Vagina (tissue), 2 donors: ENCODE data around the gene AMY1C. TPM values are rescaled to one million over a fixed set of nuclear protein-coding genes. Genes with fewer than 3 reads are reported as not detected.

Experiments
- DNase-seq, 2 donors: peaks; one replicate each; pipeline ENCODE4 v3.0.0-alpha.2; 2017; ENCODE audit errors: extremely low spot score in 2 of 2
- H3K27ac ChIP-seq: fragments of 200-600 bp; sonication (generic); one replicate; pipeline ENCODE4 v1.5.1; 2019
- H3K27me3 ChIP-seq: fragments of 200-600 bp; sonication (generic); one replicate; pipeline ENCODE4 v1.5.1; 2019
- H3K36me3 ChIP-seq, 2 donors: fragments of 200-600 bp; sonication (generic); one replicate each; pipeline ENCODE4 v1.5.1; 2017 to 2019
- H3K4me1 ChIP-seq: fragments of 200-600 bp; sonication (generic); one replicate; pipeline ENCODE4 v1.5.1; 2019
- H3K4me3 ChIP-seq, 2 donors: fragments of 200-600 bp; sonication (generic); 1 replicate in 1 of 2; 2 replicates in 1 of 2; pipeline ENCODE4 v1.5.1; 2016 to 2019
- H3K9me3 ChIP-seq: fragments of 200-600 bp; sonication (generic); one replicate; pipeline ENCODE4 v1.5.1; 2019
- CTCF ChIP-seq, 3 experiments: fragments of 450-650 bp in 2 of 3; fragments of 200-600 bp in 1 of 3; sonication (generic) in 1 of 3; IDR thresholded peaks; one replicate each; pipeline ENCODE4 v1.5.1; 2017 to 2019; ENCODE audit warnings: antibody characterized with exemption in 3 of 3, mild to moderate bottlenecking in 2 of 3, moderate library complexity in 2 of 3
- POLR2A ChIP-seq, 2 donors: fragments of 450-650 bp; IDR thresholded peaks; one replicate each; pipeline ENCODE4 v1.6.1; 2017; ENCODE audit warnings: antibody characterized with exemption in 2 of 2, mild to moderate bottlenecking in 2 of 2, moderate library complexity in 2 of 2
- POLR2AphosphoS5 ChIP-seq, 2 donors: sonication (generic); formaldehyde crosslinking; IDR thresholded peaks; one replicate each; pipeline ENCODE4 v1.9.0; 2017; ENCODE audit warnings: antibody characterized with exemption in 2 of 2, mild to moderate bottlenecking in 2 of 2, low read depth in 1 of 2; ENCODE audit not compliant: insufficient read depth in 1 of 2
- intact Hi-C: fragments of 100-400 bp; cut with DNase I; formaldehyde crosslinking; loops from one replicate; pipeline ENCODE4 v1.15.1; 2023
- total RNA-seq: library from RNA; depleted of rRNA; stranded (reverse); fragments of >200 nt; gene quantifications from one replicate; pipeline ENCODE4 v1.2.3, GENCODE V29; 2016

The AMY1C gene
- total RNA-seq, 1 donor from 2014 or later: not detected

GRCh38 chr1:103761896-103762295 is 12.2 kb downstream of the AMY1C start:
- H3K9me3 ChIP-seq: no peaks in the 10 kb centered on the region
- no peak for DNase-seq
- H3K36me3 ChIP-seq: no peaks in the 10 kb centered on the region
- TF ChIP-seq CTCF (IDR thresholded peaks at IDR 0.05): no peak
- no peak for TF ChIP-seq POLR2A (IDR thresholded peaks at IDR 0.05)
- no peak for TF ChIP-seq POLR2AphosphoS5 (IDR thresholded peaks at IDR 0.05; ENCODE audit: insufficient read depth in 1 of 2, low read depth in 1 of 2)
- intact Hi-C loops: no loop called here
- no peaks in the 10 kb centered on the region for H3K27me3 ChIP-seq
- H3K4me3 ChIP-seq: no peak overlapping the region
- no peaks in the 10 kb centered on the region for H3K4me1 ChIP-seq
- no peak overlapping the region for H3K27ac ChIP-seq

GRCh38 chr1:103779932-103780331 is 30.2 kb downstream of the AMY1C start:
- no peak for TF ChIP-seq POLR2AphosphoS5 (IDR thresholded peaks at IDR 0.05; ENCODE audit: insufficient read depth in 1 of 2, low read depth in 1 of 2)
- no peak for TF ChIP-seq CTCF (IDR thresholded peaks at IDR 0.05)
- TF ChIP-seq POLR2A (IDR thresholded peaks at IDR 0.05): no peak
- Histone ChIP-seq H3K27ac (no peak overlapping the region), H3K4me3 (no peak overlapping the region), H3K4me1 (no peaks in the 10 kb centered on the region), H3K9me3 (no peaks in the 10 kb centered on the region), H3K36me3 (no peaks in the 10 kb centered on the region), H3K27me3 (no peaks in the 10 kb centered on the region)
- no peak for DNase-seq
- intact Hi-C loops: no loop called here

- Histone ChIP-seq H3K9me3 (no peaks in the 10 kb centered on the region), H3K27ac (no peak overlapping the region), H3K36me3 (no peaks in the 10 kb centered on the region), H3K4me3 (no peak overlapping the region), H3K4me1 (no peaks in the 10 kb centered on the region), H3K27me3 (no peaks in the 10 kb centered on the region)
- TF ChIP-seq CTCF (IDR thresholded peaks at IDR 0.05): no peak
- TF ChIP-seq POLR2A (IDR thresholded peaks at IDR 0.05): no peak
- TF ChIP-seq POLR2AphosphoS5 (IDR thresholded peaks at IDR 0.05; ENCODE audit: insufficient read depth in 1 of 2, low read depth in 1 of 2): no peak
- intact Hi-C loops: no loop called here
- no peak for DNase-seq
Observed at GRCh38 chr1:103783944-103784377, 34.3 kb downstream of the AMY1C start.

- DNase-seq: no peak
- Histone ChIP-seq H3K27me3 (no peaks in the 10 kb centered on the region), H3K4me3 (no peak overlapping the region), H3K27ac (no peak overlapping the region), H3K4me1 (no peaks in the 10 kb centered on the region), H3K9me3 (no peaks in the 10 kb centered on the region), H3K36me3 (no peaks in the 10 kb centered on the region)
- intact Hi-C loops: no loop called here
- no peak for TF ChIP-seq POLR2A (IDR thresholded peaks at IDR 0.05)
- no peak for TF ChIP-seq CTCF (IDR thresholded peaks at IDR 0.05)
- no peak for TF ChIP-seq POLR2AphosphoS5 (IDR thresholded peaks at IDR 0.05; ENCODE audit: insufficient read depth in 1 of 2, low read depth in 1 of 2)
Observed at GRCh38 chr1:103788377-103788776, 38.7 kb downstream of the AMY1C start.

GRCh38 chr1:103790172-103790571 is 40.5 kb downstream of the AMY1C start:
- TF ChIP-seq CTCF (IDR thresholded peaks at IDR 0.05): no peak
- TF ChIP-seq POLR2AphosphoS5 (IDR thresholded peaks at IDR 0.05; ENCODE audit: insufficient read depth in 1 of 2, low read depth in 1 of 2): no peak
- TF ChIP-seq POLR2A (IDR thresholded peaks at IDR 0.05): no peak
- intact Hi-C loops: no loop called here
- no peak overlapping the region for H3K27ac ChIP-seq
- H3K4me3 ChIP-seq: no peak overlapping the region
- H3K36me3 ChIP-seq: no peaks in the 10 kb centered on the region
- no peaks in the 10 kb centered on the region for H3K27me3 ChIP-seq
- no peak for DNase-seq
- no peaks in the 10 kb centered on the region for H3K4me1 ChIP-seq
- no peaks in the 10 kb centered on the region for H3K9me3 ChIP-seq

Other genes with a start within 250 kb of the AMY1C start
- 21.6 TPM for gene RNPC3, start 224.2 kb upstream of the AMY1C start, total RNA-seq
- gene AMY2B, start 178.3 kb upstream of the AMY1C start, total RNA-seq: 25.0 TPM
- not detected for gene AMY2A, start 132.5 kb upstream of the AMY1C start, total RNA-seq
- gene AMY1A, start 94.1 kb upstream of the AMY1C start, total RNA-seq: not detected
- gene AMY1B, start 53.7 kb upstream of the AMY1C start, total RNA-seq: not detected